ENCODE results near the gene ARHGAP26. TPM values are rescaled to one million over a fixed set of nuclear protein-coding genes. Genes with fewer than 3 reads are reported as not detected.

ARHGAP26 gene
- polyA plus RNA-seq, 1 donor (not counting 4 experiments of a cell fraction or from before 2014, with no cell fraction given): 3.9 TPM

DNA sequence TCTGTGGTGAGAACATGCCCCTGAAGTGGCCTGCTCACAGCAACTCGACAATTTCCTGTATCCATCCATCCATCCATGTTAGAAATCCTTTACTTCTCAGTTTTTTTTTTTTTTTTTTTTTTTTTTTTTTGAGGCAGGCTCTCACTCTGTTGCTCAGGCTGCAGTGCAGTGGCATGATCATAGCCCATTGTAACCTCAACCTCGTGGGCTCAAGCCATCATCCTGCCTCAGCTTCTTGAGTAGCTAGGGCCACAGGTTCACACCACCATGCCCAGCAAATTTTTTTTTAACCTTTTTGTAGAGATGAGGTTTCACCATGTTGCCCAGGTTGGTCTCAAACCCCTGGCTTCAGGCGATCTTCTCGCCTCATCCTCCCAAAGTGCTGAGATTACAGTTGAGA is 259.1 kb downstream of the ARHGAP26 start:
- TF ChIP-seq, protein P1, sequence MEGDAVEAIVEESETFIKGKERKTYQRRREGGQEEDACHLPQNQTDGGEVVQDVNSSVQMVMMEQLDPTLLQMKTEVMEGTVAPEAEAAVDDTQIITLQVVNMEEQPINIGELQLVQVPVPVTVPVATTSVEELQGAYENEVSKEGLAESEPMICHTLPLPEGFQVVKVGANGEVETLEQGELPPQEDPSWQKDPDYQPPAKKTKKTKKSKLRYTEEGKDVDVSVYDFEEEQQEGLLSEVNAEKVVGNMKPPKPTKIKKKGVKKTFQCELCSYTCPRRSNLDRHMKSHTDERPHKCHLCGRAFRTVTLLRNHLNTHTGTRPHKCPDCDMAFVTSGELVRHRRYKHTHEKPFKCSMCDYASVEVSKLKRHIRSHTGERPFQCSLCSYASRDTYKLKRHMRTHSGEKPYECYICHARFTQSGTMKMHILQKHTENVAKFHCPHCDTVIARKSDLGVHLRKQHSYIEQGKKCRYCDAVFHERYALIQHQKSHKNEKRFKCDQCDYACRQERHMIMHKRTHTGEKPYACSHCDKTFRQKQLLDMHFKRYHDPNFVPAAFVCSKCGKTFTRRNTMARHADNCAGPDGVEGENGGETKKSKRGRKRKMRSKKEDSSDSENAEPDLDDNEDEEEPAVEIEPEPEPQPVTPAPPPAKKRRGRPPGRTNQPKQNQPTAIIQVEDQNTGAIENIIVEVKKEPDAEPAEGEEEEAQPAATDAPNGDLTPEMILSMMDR (optimal IDR thresholded peaks at IDR 0.05 in 1 of 3, IDR thresholded peaks at IDR 0.05 in 1 of 3, conservative IDR thresholded peaks at IDR 0.05 in 1 of 3; ENCODE audit: extremely low read depth in 1 of 3, insufficient read depth in 2 of 3, low read length in 3 of 3): no peak
- no peak for TF ChIP-seq EZH2 (IDR thresholded peaks at IDR 0.05; ENCODE audit: low read length)

DNA sequence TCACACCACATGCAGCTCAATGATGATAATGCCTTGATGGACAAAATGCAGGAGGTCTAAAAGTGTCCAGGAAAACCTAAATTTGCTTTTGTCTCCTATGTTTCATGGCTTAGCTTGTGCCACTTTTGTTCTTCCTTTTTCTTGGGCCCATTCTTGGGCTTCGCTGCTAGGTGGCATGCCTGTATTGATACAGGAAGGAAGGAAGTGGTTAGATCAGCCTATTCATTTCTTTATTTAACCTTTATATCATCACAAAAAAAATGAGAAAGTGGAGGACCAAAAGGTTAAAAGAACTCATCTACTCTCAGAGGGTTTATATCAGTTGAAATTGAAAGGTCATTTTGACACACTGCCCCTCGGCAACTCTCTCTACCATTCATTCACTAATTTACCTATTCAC is 260.2 kb downstream of the ARHGAP26 start:
- H3K4me2 ChIP-seq (ENCODE audit: control insufficient read depth, extremely low read depth, insufficient read depth, low read depth, low read length): no peak overlapping the region
- H3K27ac ChIP-seq (ENCODE audit: control insufficient read depth, insufficient read depth, low read length): no peak overlapping the region
- no peaks in the 10 kb centered on the region for H3K9me1 ChIP-seq (ENCODE audit: control insufficient read depth, extremely low read depth, insufficient read depth, low read length)
- H4K20me1 ChIP-seq (ENCODE audit: control insufficient read depth, extremely low read depth, insufficient read depth, low read length): no peaks in the 10 kb centered on the region
- H2AFZ ChIP-seq (ENCODE audit: control insufficient read depth, low read length): no peak overlapping the region
- no peak for FAIRE-seq
- no peak for DNase-seq (ENCODE audit: low read depth, low spot score)
- no peaks in the 10 kb centered on the region for H3K36me3 ChIP-seq (ENCODE audit: control insufficient read depth in 2 of 2, extremely low read depth in 1 of 2, insufficient read depth in 2 of 2, low read length in 2 of 2)
- no peaks in the 10 kb centered on the region for H3K27me3 ChIP-seq (ENCODE audit: control insufficient read depth, extremely low read depth, insufficient read depth, low read length)
- dilution Hi-C loops (cut with MboI; ENCODE audit: extremely low pct_ligation_motif_present, low sequenced_read_pairs): no loop called here
- no peaks in the 10 kb centered on the region for H3K79me2 ChIP-seq (ENCODE audit: control insufficient read depth, insufficient read depth, low read length)
- no peaks in the 10 kb centered on the region for H3K9me3 ChIP-seq (ENCODE audit: control insufficient read depth, low read depth, low read length)
- no peak overlapping the region for H3K4me3 ChIP-seq (ENCODE audit: control insufficient read depth in 2 of 3, extremely low read depth in 1 of 3, insufficient read depth in 2 of 3, low read depth in 1 of 3, low read length in 3 of 3)
- TF ChIP-seq, protein P1 (optimal IDR thresholded peaks at IDR 0.05 in 1 of 3, IDR thresholded peaks at IDR 0.05 in 1 of 3, conservative IDR thresholded peaks at IDR 0.05 in 1 of 3; ENCODE audit: extremely low read depth in 1 of 3, insufficient read depth in 2 of 3, low read length in 3 of 3): no peak
- TF ChIP-seq EZH2 (IDR thresholded peaks at IDR 0.05; ENCODE audit: low read length): no peak
- H3K4me1 ChIP-seq (ENCODE audit: control insufficient read depth, extremely low read depth, insufficient read depth, low read length): peaks cover 8% of the 10 kb centered on the region
- no peak overlapping the region for H3K9ac ChIP-seq (ENCODE audit: control insufficient read depth, extremely low read depth, insufficient read depth, low read length)

More for the DNA sequence above, 259.1 kb downstream of the ARHGAP26 start:
- Histone ChIP-seq H3K36me3 (ENCODE audit: control insufficient read depth in 2 of 2, extremely low read depth in 1 of 2, insufficient read depth in 2 of 2, low read length in 2 of 2) (no peaks in the 10 kb centered on the region), H3K9me3 (ENCODE audit: control insufficient read depth, low read depth, low read length) (no peaks in the 10 kb centered on the region), H3K4me2 (ENCODE audit: control insufficient read depth, extremely low read depth, insufficient read depth, low read depth, low read length) (no peak overlapping the region), H3K9ac (ENCODE audit: control insufficient read depth, extremely low read depth, insufficient read depth, low read length) (no peak overlapping the region), H3K27ac (ENCODE audit: control insufficient read depth, insufficient read depth, low read length) (no peak overlapping the region), H3K4me3 (ENCODE audit: control insufficient read depth in 2 of 3, extremely low read depth in 1 of 3, insufficient read depth in 2 of 3, low read depth in 1 of 3, low read length in 3 of 3) (no peak overlapping the region), H3K4me1 (ENCODE audit: control insufficient read depth, extremely low read depth, insufficient read depth, low read length) (peaks cover 8% of the 10 kb centered on the region), H3K79me2 (ENCODE audit: control insufficient read depth, insufficient read depth, low read length) (no peaks in the 10 kb centered on the region), H4K20me1 (ENCODE audit: control insufficient read depth, extremely low read depth, insufficient read depth, low read length) (no peaks in the 10 kb centered on the region), H3K27me3 (ENCODE audit: control insufficient read depth, extremely low read depth, insufficient read depth, low read length) (no peaks in the 10 kb centered on the region), H2AFZ (ENCODE audit: control insufficient read depth, low read length) (no peak overlapping the region), H3K9me1 (ENCODE audit: control insufficient read depth, extremely low read depth, insufficient read depth, low read length) (no peaks in the 10 kb centered on the region)
- dilution Hi-C loops (cut with MboI; ENCODE audit: extremely low pct_ligation_motif_present, low sequenced_read_pairs): no loop called here
- DNase-seq (ENCODE audit: low read depth, low spot score) (no peak), FAIRE-seq (no peak)

Measured in keratinocyte (primary cell).